Activated CD4-positive, alpha-beta T cell treated with anti-CD3 and anti-CD28 coated beads for 36 hours (primary cell): ENCODE measurements around the gene ARL17A. TPM values are rescaled to one million over a fixed set of nuclear protein-coding genes. Genes with fewer than 3 reads are reported as not detected.
"Not testable (repeated sequence)": the region's sequence is repeated elsewhere in the genome, so short reads cannot be mapped to it uniquely, and the experiment has no call there.

ENCODE experiments used
- ATAC-seq: fragments of 200-7000 bp; cut with Tn5 transposase; one replicate; pipeline ENCODE4 v1.10.0; 2021; ENCODE audit warnings: mild to moderate bottlenecking, moderate library complexity
- CTCF ChIA-PET: fragments of 350-600 bp; sonication (Branson Sonifier 250); formaldehyde crosslinking; loops from one replicate; lab custom pipeline; 2021; ENCODE audit warnings: antibody characterized with exemption; lab: Charles Lee
- POLR2A ChIA-PET: fragments of 350-600 bp; sonication (Branson Sonifier 250); formaldehyde crosslinking; loops from one replicate; lab custom pipeline; 2021; ENCODE audit warnings: antibody characterized with exemption, inconsistent platforms; lab: Charles Lee
- DNase-seq: peaks from one replicate; pipeline ENCODE4 v3.0.0-alpha.2; 2020
- H3K27ac Mint-ChIP-seq: one replicate; pipeline ENCODE4 v1.8.0; 2021; ENCODE audit warnings: mixed read lengths
- H3K27me3 Mint-ChIP-seq: one replicate; pipeline ENCODE4 v1.8.0; 2021; ENCODE audit warnings: mixed read lengths
- H3K36me3 Mint-ChIP-seq: one replicate; pipeline ENCODE4 v1.8.0; 2021; ENCODE audit warnings: low read depth, mixed read lengths
- H3K4me1 Mint-ChIP-seq: one replicate; pipeline ENCODE4 v1.8.0; 2021; ENCODE audit warnings: mixed read lengths
- H3K4me3 Mint-ChIP-seq: one replicate; pipeline ENCODE4 v1.8.0; 2021; ENCODE audit warnings: mild to moderate bottlenecking, moderate library complexity, mixed read lengths
- H3K9me3 Mint-ChIP-seq: one replicate; pipeline ENCODE4 v1.8.0; 2021; ENCODE audit warnings: low read depth, mixed read lengths
- intact Hi-C, 2 experiments: fragments of 100-400 bp; cut with DNase I in 1 of 2; cut with micrococcal nuclease in 1 of 2; formaldehyde crosslinking; loops; one replicate each; pipeline versions ENCODE4 v1.14.2 to v1.15.1; 2022 to 2024; cut with DNase I, micrococcal nuclease
- total RNA-seq, 2 experiments: library from RNA; stranded (reverse); gene quantifications; one replicate each; pipeline ENCODE4 v1.2.3, GENCODE V29; 2021

The ARL17A gene
- total RNA-seq, result 10 to 100 TPM; 19.2 to 21.9 TPM

DNA sequence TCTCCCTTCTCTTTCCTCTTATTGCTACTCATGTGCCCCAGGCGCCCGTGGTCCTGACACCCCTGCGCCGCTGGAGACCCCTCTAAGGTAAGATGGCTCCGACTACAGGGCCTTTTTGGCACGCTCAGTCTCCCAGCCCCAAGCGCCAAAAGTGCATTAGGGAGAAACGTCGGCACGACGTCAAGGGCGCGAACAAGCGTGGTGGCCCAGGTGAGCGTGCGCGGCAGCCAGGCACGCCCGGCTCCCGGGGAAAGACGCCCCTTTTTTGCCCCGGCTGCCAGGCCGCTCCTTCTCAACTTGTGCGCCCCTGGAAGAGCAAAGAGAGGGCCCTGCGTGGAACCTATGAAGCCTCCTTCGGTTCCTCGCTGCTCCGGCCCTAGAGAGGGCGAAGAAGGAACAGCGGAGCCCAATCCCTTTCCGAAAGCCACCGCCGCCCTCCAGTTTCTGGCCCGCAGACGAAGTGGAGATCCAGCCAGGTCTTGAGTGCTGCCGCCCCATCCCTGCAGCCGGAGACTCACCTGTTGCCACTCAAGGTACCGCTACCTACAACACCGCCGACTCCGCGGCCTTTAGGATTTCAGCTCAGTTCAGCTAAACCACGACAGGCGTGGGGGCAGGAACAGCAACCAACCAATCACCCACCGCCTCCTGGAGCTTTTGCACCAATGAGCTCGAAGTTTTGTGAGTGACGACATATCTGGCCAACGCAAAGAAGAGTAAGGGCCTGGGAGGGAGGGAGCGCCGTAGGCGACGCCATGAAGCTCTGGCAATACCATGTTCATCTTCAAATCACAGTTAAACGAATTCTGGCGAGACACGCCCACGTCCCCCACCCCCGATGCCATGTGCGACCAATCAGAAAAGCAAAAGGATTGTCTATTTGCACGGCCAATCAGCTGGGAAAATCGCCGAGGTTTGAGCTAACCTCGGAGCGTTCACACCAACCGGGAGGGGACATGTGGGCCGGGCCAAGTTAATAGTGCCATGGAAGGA lies at the start of gene ARL17A:
Gene ARL17A, minus strand, starts transcription at position 609 of the 993 bp plus-strand sequence. CDS start 3,369 bp downstream, outside the sequence.
- intact Hi-C loops, H3K9me3 Mint-ChIP-seq, CTCF ChIA-PET: not testable (repeated sequence)

DNA sequence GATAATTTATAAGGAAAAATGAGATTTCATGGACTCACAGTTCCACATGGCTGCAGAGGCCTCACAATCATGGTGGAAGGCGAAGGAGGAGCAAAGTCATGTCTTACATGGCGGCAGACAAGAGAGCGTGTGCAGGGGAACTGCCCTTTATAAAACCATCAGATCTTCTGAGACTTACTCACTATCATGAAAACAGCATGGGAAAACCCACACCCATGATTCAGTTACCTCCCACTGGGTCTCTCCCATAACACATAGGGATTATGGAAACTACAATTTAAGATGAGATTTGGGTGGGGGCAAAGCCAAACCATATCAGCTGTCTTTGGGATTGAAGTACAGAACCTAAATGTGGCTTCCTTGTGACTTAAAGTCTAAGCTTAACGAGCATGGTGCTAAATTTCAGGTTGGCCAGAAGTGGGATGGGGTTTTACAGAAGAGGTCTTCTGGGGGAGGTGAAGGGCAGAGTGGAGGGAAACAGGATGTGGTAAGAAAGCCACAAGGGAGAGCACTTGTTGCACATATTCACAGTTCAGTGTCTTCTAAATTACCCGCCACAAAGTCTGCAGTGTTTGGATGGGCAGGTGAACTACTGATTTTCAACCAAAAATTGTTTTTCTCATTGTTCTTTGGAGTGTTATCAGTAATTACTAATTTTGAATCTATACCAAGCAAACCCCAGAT lies 49.4 kb upstream of the ARL17A start:
- intact Hi-C loops, H3K27ac Mint-ChIP-seq, DNase-seq, H3K27me3 Mint-ChIP-seq, H3K4me3 Mint-ChIP-seq, H3K36me3 Mint-ChIP-seq, H3K4me1 Mint-ChIP-seq, H3K9me3 Mint-ChIP-seq, CTCF ChIA-PET, POLR2A ChIA-PET: not testable (repeated sequence)
- peak; percentile 94 for ATAC-seq

More for the DNA sequence above, at the start of gene ARL17A:
- H3K4me3 Mint-ChIP-seq, H3K36me3 Mint-ChIP-seq, H3K4me1 Mint-ChIP-seq, H3K27me3 Mint-ChIP-seq, H3K27ac Mint-ChIP-seq, POLR2A ChIA-PET: not testable (repeated sequence)
- DNase-seq (peak; percentile 91), ATAC-seq (peak; percentile 99)

GRCh38 chr17:46627452-46627851 lies 48.0 kb upstream of the ARL17A start:
- POLR2A ChIA-PET, H3K27ac Mint-ChIP-seq, intact Hi-C loops, CTCF ChIA-PET, H3K4me3 Mint-ChIP-seq, H3K36me3 Mint-ChIP-seq, H3K9me3 Mint-ChIP-seq, H3K27me3 Mint-ChIP-seq, ATAC-seq, H3K4me1 Mint-ChIP-seq, DNase-seq: not testable (repeated sequence)

- ATAC-seq, POLR2A ChIA-PET, CTCF ChIA-PET, H3K4me3 Mint-ChIP-seq, DNase-seq, H3K36me3 Mint-ChIP-seq, intact Hi-C loops, H3K9me3 Mint-ChIP-seq, H3K27ac Mint-ChIP-seq, H3K4me1 Mint-ChIP-seq, H3K27me3 Mint-ChIP-seq: not testable (repeated sequence)
Measured at GRCh38 chr17:46624726-46625125, 45.2 kb upstream of the ARL17A start.

- H3K4me3 Mint-ChIP-seq, DNase-seq, H3K4me1 Mint-ChIP-seq, H3K27me3 Mint-ChIP-seq, intact Hi-C loops, POLR2A ChIA-PET, H3K27ac Mint-ChIP-seq, ATAC-seq, CTCF ChIA-PET, H3K36me3 Mint-ChIP-seq, H3K9me3 Mint-ChIP-seq: not testable (repeated sequence)
Measured at GRCh38 chr17:46623790-46624189, 44.3 kb upstream of the ARL17A start.

- not testable (repeated sequence) for H3K36me3 Mint-ChIP-seq, H3K4me1 Mint-ChIP-seq
Measured at GRCh38 chr17:46618975-46619374, 39.5 kb upstream of the ARL17A start.

DNA sequence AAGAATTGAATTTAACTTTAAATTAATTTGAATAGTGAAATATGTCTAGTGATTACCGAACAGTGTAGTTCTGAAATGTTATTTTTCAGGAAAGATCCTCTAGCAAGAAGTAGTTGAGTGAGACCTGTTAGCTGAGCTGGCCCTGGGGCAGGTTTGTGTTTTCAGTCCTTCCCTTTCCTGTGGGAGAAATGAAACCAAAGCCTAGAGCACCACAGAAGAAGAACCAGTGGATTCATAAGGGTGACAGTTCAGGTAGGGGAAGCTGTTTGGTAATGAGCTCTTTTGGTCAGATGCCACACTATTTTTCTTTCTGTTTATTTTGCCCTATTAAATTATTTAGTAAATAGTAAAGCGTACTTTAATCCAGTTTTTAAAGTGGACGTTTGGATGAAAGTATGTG lies 37.6 kb upstream of the ARL17A start:
- H3K36me3 Mint-ChIP-seq, CTCF ChIA-PET, POLR2A ChIA-PET, DNase-seq, H3K4me3 Mint-ChIP-seq, intact Hi-C loops, H3K4me1 Mint-ChIP-seq, H3K9me3 Mint-ChIP-seq, H3K27ac Mint-ChIP-seq, H3K27me3 Mint-ChIP-seq, ATAC-seq: not testable (repeated sequence)

More at GRCh38 chr17:46618975-46619374, 39.5 kb upstream of the ARL17A start:
- H3K9me3 Mint-ChIP-seq, intact Hi-C loops, ATAC-seq, H3K4me3 Mint-ChIP-seq, CTCF ChIA-PET, H3K27me3 Mint-ChIP-seq, POLR2A ChIA-PET, DNase-seq, H3K27ac Mint-ChIP-seq: not testable (repeated sequence)

- H3K4me1 Mint-ChIP-seq, POLR2A ChIA-PET, H3K36me3 Mint-ChIP-seq, DNase-seq, H3K27me3 Mint-ChIP-seq, intact Hi-C loops, CTCF ChIA-PET, H3K4me3 Mint-ChIP-seq, H3K27ac Mint-ChIP-seq, H3K9me3 Mint-ChIP-seq: not testable (repeated sequence)
- peak; percentile 57 for ATAC-seq
Measured at GRCh38 chr17:46613876-46614275, 34.4 kb upstream of the ARL17A start.

DNA sequence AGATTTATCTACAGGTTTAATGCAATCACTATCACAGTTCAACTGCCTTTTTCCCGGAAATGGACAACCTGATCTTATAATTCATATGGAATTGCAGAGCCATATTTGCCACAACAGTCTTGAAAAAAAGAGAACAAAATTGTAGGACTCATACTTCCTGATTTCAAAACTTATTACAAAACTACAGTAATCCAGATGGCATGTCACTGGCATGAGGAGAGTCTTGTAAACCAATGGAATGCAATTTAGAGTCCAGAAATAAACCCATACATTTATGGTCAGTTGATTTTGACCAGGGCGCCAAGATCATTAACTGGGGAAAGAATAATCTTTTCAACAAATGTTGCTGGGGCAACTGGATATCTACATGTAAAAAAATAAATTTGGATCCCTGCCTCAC lies 31.8 kb upstream of the ARL17A start:
- H3K27ac Mint-ChIP-seq, DNase-seq, H3K4me3 Mint-ChIP-seq, POLR2A ChIA-PET, ATAC-seq, H3K27me3 Mint-ChIP-seq, H3K4me1 Mint-ChIP-seq, H3K36me3 Mint-ChIP-seq, H3K9me3 Mint-ChIP-seq, intact Hi-C loops, CTCF ChIA-PET: not testable (repeated sequence)

DNA sequence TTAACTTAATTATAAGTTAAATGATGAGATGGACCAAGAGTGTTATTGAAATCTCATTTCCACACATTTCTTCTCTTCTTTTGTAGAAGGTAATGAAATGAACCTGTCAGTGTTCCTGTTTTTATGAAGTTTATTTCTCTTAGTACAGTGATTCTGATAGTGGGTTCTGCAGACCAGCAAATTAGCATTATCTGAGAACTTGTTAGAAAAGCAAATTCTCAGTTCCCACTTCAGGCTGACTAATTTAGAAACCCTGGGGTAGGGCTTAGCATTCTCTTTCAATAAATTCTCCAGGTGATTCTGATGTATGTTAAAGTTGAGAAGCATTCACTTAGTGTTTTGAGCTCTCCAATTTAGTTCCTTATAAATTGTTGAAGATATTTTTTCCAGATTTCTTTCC lies 23.6 kb upstream of the ARL17A start:
- not testable (repeated sequence) for DNase-seq
- peak; percentile 68 for ATAC-seq

DNA sequence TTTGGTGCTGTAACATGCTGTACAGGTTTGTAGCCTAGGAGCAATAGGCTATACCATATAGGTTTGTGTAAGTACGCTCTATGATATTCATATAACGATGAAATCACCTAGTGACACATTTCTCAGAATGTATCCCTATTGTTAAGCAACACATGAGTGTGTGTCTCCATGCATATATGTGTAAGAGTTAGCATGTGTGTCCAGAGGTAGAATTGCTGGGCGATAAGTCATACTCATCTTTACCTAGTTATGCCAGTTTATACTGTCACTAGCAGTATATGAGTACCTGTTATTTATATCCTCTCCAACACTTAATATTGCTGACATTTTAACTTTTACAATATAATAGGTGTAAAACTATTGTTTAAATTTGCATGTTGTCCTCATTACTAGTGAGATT lies 21.3 kb upstream of the ARL17A start:
- POLR2A ChIA-PET, H3K9me3 Mint-ChIP-seq, H3K27ac Mint-ChIP-seq, CTCF ChIA-PET, H3K27me3 Mint-ChIP-seq, intact Hi-C loops, H3K4me1 Mint-ChIP-seq, H3K36me3 Mint-ChIP-seq, H3K4me3 Mint-ChIP-seq, DNase-seq: not testable (repeated sequence)
- ATAC-seq, result peak; percentile 34

More for the DNA sequence above, 23.6 kb upstream of the ARL17A start:
- H3K36me3 Mint-ChIP-seq, H3K9me3 Mint-ChIP-seq, CTCF ChIA-PET, intact Hi-C loops, H3K27me3 Mint-ChIP-seq, H3K4me1 Mint-ChIP-seq, POLR2A ChIA-PET, H3K27ac Mint-ChIP-seq, H3K4me3 Mint-ChIP-seq: not testable (repeated sequence)
